ENCODE results near the gene RPL39L.
A peak's percentile ranks its signal among the peaks of the same experiment; 100 is the strongest.

RPL39L gene

DNA sequence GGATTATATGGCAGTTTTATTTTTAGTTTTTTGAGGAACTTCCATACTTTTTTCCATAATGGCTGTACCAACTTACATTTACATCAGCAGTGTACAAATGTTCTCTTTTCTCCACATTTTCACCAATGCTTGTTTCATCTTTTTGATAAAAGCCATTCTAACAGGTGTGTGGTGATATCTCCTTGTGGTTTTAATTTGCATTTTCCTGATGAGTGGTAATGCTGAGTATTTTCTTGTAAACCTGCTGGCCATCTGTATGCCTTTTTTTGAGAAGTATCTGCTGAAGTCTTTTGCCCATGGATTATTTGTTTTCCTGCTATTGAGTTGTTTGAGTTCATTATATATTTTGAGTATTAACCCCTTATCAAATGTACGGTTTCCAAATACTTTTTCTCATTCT lies 50.6 kb downstream of the RPL39L start:
- DNase-seq, result no peak

DNA sequence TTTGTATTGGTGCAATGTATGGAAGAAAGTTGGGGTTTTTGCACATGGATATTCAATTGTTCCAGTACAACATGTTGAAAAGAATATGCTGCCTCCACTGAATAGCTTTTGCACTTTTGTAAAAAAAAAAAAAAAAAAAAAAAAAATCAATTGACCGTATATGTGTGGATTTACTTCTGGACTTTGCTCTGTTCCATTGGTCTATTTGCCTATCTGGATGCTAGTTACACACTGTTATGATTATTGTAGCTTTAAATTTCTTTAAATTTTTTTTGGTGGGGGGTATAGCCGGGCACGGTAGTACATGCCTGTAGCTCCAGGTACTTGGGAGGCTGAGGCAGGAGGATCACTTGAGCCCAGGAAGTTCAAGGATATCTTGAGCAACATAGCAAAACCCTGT lies 52.5 kb downstream of the RPL39L start:
- DNase-seq, result no peak

DNA sequence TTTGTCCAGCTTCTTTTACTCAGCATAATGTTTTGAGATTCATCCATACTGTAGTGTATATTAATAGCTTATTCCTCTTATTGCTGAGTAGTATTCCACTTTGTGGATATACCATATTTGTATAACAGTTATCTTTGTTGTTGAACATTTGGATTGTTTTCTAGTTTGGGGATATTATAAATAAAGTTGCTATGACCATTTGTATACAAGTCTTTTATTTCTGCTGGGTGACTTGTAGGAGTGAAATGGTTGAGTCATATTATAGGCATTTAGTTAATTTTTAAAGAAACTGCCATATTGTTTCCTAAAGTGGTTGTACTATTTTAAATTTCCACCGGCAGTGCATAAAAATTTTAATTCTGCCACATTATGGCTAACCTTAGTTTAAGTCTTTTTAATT lies 53.4 kb downstream of the RPL39L start:
- no peak for DNase-seq

DNA sequence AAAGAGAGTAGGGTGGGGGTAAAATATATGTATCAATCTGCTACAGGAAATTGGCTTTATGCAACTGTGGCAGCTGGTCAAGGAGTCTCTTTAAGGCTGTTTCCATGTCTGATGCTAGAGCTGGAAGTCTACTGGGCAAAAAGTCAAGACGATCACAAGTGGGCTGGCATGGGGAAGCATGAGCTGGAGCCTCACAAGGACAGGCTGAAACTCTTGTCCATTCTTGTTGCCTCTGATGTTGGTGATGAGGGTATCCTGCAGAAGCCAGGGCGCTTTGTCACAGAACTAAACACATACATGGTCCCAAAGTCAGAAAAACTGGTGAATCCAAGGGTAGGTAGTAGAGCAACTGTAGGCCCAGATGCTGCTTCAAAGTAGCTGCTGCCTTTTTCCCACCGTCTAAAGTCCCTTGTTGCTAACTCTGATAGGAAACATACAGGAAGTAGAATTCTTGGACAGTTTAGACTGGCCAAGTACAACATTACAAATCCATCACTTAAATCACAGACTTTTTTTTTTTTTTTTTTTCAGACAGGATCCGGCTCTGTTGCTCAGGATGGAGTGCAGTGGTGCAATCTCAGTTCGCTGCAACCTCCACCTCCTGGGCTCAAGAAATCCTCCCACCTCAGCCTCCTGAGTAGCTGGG lies 54.2 kb downstream of the RPL39L start:
- DNase-seq, result no peak

GRCh38 chr3:187084580-187084979 lies 54.7 kb downstream of the RPL39L start:
- no peak for DNase-seq

DNA sequence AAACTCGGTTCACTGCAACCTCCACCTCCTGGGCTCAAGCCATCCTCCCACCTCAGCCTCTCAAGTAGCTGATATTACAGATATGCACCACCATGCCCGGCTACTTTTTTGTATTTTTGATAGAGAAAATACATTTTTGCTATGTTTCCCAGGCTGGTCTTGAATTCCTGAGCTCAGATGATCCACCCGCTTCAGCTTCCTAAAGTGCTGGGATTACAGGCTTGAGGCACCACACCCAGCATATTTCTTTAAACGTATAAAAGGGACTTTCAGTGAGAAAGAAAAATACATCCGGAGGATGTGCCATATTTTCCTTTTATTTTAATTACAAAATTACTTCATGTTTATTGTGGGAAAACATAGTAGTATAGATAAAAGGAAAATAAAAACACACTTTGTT lies 55.2 kb downstream of the RPL39L start:
- DNase-seq, result no peak

DNA sequence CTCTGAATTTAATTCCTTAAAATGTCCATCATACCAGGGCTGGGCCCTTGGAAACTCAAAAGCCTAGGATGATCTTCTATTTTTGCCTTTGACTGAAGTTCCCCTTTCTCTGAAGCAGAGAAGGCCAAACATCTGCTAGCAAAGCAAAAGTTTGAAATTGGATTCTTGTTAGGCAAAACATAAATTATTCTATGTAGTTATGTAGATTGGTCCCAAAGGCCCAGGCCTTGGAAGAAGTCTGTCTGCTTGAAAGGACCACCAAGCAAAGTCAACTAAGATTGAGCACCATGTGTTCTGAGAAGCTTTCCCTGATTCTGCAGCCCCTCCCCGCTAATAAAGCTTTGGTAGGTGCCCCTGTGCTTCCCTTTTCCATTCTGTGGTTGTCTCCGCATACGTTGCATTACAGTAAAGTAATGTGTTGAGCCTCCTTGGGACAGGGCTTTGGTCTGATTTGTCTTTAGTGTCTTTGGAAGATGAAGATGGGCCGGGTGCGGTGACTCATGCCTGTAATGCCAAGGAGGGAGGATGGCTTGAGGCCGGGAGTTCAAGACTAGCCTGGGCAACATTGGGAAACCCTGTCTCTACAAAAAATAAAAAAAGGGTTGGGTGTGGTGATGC lies 56.4 kb downstream of the RPL39L start:
- DNase-seq, result no peak

DNA sequence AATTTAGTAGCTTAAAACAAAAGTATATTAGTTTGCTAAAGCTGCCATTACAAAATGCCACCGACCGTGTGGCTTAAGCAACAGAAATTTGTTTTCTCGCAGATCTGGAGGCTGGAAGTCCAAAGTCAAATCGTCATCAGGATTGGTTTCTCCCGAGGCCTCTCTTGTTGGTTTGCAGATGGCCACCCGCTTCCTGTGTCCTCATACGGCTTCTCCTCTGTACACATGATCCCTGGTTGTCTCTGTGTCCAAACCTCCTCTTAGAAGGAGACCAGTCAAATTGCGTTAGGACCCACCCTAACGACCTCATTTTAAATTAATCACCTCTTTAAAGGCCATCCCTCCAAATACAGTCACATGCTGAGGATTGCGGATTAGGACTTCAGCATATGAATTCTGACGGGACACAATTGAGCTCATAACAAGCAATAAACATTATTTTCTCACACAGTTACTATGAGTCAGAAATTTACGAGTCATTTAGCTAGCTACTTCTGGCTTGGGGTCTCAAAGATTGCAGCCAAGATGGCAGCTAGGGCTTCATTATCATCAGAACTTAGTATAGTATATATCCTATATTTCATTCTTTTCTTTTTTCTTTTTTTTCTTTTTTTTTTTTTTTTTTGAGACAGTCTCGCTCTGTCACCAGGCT lies 58.4 kb downstream of the RPL39L start:
- DNase-seq, result no peak

GRCh38 chr3:187079090-187080022 lies 59.9 kb downstream of the RPL39L start:
- DNase-seq, result no peak

DNA sequence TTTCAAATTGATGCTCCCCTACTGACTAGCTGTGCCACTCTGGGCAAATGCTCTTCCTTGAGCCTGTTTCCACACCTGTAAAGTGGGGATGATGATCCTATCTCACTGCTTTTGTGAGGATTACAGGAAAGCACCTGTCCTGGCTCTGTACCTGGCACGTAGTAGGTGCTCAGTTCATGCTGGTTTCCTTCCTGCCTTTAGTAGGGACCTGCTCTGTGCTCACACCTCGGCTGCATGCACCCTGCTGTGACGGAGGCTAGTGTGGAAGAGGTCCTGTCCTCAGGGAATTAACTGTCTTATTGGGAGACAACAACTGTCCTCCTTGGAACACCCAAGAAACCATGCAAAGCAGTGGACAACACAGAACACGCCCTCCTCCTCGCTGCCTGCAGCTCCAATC lies 61.8 kb downstream of the RPL39L start:
- no peak for DNase-seq

- no peak for DNase-seq
These were observed 62.2 kb downstream of the RPL39L start for GRCh38 chr3:187077085-187077484.

DNA sequence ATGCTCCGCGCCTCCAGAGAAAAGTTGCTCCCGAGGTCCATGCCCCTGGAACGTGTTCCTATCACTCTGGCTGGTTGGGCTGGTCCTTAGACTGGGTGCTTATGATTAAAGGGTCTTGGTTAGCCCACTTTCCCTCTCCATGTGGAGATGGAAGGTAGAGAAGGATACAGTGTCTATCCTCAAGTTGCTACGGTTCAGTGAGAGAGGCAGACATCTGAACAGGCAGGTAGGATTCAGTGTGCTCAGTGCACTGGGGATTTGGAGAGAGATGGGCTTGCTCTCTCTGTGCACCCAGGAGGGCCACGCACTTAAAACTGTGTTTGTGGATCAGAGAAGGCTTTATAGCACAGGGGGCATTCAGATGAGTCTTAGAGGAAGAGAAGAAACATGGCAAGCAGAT lies 63.0 kb downstream of the RPL39L start:
- no peak for DNase-seq

GRCh38 chr3:187074846-187075245 lies 64.5 kb downstream of the RPL39L start:
- DNase-seq, result no peak

- no peak for DNase-seq
These were observed 65.7 kb downstream of the RPL39L start for GRCh38 chr3:187073581-187074098.

DNA sequence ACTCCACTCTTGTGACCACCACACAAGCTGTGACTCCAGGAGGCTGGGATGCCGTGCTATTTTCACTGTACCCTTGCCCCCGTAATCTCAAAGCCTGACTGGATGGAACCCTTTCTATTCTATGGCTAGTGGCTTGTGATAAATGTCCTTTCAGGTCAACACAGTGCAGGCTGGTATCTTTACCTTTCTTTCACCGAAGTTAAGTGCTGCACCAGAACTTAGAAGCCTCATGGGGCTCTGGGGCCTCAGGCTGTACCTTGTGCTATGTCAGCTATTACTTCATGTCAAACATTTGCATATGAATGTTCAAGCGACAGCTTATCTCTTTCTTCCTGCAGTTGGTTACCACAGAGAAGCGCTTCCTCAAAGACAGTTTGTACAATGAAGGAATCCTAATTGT lies 66.8 kb downstream of the RPL39L start:
- DNase-seq, result no peak

GRCh38 chr3:187072102-187072501 lies 67.2 kb downstream of the RPL39L start:
- DNase-seq, result peak; percentile 60

All from DMS 273 treated with DMSO at 0.1 percent for 48 hours (cell line).